TTC549 (cell line): Measurements from ENCODE around the gene ZC3H15.
A peak's percentile ranks its signal among the peaks of the same experiment; 100 is the strongest.
"Not testable (repeated sequence)": the region's sequence is repeated elsewhere in the genome, so short reads cannot be mapped to it uniquely, and the experiment has no call there.

Experiments used
- FAIRE-seq: peaks from 2 replicates; lab custom pipeline; 2012; peaks lifted over from hg19 to GRCh38; lab: Jason Lieb, UNC

Gene ZC3H15

DNA sequence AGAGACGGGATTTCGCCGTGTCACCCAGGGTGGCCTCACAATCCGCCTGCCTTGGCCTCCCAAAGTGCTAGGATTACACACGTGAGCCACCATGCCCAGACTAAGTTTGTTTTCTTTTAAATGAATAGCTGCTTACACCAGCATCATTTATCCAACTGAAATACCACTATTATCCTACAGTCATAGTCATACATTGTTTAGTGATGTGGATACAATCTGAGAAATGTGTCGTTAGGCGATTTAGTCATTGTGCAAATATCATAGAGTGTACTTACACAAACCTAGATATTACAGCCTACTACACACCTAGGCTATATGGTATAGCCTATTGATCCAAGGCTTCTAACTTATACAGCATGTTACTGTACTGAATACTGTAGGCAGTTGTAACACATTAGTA, 10.3 kb downstream of the ZC3H15 start:
- FAIRE-seq, result no peak

DNA sequence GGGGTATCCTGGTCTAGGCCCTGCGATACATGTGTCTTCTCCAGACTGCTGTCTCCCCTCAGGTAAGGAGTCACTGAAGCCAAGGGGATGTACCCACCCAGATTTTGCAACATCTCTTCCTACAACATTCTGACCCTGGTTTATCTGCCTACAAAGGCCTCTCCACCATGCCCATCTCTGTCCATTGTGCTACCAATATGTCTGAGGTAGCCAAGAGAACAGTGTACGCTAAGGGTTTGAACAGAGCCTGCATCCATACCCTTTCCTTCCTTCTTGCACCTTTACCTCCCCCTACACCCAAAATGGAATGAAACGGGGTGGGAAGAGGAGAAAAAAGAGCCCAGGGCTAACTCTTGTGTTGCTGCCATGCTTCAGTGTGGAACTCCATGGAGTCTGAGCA, 11.9 kb downstream of the ZC3H15 start:
- FAIRE-seq, result no peak

DNA sequence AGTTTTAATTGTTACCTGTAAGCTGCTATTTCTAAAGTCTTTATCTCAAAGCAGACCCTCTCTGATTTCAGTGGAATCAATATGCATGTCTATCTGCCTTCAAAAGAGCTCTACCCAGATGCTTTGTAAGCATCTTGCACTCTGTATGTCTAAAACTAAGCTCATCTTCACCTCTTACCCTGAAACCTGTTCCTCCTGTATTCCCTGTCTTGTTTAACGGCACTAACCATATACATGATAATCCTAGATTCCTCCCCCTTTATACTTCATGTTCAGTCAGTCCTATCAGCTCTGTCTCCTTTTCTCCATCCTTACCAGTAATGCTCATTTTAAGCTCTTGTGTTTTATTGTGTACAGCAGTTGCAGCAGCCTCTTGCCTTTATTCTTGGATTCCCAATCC, 12.8 kb downstream of the ZC3H15 start:
- FAIRE-seq, result no peak

DNA sequence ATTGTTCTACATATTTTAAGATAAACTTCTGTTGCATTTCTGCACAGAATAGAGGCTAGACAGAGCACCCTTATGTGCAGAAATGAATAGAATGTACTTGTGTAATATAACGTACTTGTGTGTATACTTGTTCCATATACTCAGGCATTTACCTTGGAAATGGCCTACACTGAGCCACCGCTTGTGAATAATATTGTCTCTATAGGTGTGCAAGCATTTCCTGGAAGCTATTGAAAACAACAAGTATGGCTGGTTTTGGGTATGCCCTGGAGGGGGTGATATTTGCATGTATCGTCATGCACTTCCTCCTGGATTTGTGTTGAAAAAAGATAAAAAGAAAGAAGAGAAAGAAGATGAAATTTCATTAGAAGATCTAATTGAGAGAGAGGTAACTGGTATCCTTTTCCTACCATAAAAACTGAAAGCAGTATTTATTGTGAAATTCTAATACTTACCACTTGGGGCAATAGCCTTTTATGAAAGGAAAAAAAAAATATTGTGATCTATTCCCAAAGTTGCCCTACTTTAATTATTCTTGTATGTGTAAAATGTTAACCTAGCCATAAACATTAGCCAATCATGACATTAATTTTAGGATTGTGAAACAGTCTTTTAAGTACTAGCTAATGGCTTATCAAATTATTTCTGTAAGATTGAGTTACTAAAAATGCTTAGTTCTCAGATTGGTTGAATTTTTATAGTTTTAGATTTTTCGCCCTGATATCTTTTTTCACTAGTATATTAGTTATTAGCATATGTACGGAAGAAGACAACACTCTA, 18.0 kb downstream of the ZC3H15 start:
- peak; percentile 92 for FAIRE-seq

DNA sequence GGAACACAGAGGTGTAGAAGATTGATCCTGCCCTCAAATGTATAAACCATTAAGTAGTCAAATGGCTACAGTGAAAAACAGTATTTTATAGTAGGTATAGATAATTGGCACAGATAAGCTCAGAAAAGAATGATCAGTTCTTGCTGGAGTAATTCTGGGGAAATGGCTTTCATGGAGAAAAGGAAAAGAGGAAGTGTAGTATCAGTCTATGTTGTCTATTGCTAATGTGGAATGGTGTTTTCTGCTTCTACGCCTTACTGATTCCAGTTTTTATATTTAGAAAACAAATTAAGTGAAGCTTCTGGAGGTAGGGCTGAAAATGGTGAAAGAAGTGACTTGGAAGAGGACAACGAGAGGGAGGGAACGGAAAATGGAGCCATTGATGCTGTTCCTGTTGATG, 22.2 kb downstream of the ZC3H15 start:
- FAIRE-seq, result no peak

DNA sequence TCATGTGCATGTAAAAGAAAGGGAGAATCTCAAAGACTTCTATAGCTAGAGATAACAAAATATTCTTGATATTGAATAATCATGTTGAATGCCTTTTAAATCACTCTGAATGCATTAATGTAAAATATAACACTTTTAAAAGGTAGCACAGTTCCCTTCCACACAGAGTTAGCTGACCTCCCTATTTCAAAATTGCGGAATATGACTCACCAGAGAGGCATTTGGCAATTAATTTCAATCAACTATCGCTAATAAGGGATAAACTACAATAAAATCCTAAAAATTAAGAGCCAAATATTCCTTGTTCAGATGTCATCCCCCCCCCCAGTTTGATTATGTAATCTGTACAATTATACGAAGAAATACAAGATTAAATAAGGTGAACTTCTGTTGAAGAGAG, 29.3 kb downstream of the ZC3H15 start:
- no peak for FAIRE-seq

DNA sequence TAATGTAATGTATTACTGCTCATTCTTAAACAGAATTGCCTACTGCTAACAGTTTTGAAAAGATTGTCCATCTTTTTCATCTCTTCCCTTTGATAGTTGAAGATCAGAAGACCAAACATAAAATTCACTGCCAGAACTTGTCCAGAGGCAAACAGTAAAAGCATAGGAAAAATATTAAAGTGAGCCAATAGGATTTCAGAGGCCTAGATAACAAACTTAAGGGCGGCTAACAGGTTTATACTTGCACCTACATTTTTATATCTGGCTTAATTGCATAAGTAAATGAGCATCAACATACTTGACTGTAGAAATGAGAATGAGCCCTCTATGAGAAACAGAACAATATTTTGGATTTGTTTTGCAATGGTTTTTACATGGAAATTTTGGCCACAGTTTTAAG, 30.3 kb downstream of the ZC3H15 start:
- no peak for FAIRE-seq

DNA sequence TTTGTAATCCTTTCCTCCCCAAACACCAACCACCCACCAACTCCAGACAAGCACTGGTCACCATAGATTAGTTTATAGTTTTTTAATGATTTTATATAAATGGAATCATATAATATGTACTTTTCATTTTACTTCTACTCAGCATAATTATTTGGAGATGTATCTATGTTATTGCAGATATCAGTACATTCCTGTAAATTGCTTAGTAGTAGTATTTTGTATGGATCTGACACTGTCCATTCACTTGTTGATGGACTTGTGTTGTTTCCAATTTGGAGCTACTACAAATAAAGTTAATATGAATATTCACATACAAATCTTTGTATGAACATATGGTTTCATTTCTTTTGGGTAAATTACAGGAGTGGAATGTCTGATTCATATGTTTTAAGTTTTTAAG, 31.0 kb downstream of the ZC3H15 start:
- no peak for FAIRE-seq

DNA sequence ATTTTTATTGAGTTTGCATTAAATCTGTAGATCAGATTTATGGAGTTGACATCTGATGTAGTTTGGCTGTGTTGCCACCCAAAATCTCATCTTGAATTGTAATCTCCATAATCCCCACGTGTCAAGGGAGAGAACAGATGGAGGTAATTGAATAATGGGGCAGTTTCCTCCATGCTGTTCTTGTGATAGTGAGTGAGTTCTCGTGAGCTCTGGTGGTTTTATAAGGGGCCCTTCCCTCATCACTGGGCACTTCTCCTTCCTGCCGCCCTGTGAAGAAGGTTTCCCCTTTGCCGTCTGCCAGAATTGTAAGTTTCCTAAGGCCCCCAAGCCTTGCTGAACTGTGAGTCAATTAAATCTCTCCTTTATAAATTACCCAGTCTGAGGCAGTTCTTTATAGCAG, 32.2 kb downstream of the ZC3H15 start:
- FAIRE-seq, result no peak

DNA sequence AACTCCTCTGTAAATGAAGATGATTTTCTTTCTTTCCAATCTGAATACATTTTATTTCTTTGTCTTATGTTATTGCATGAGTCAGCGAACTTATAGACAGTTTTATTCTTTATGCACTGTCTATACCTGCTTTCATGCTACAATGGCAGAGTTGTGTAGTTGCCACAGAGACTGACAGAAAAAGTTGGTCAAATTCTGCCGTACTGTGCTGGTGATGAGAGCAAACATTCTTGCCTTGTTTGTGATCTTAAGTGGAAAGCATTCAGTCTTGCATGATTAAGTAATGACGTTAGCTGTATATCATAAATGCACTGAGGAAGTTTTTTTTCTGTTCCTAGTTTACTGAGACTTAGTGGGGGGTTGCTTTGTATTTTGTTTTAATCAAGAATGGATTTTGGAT, 32.9 kb downstream of the ZC3H15 start:
- no peak for FAIRE-seq

DNA sequence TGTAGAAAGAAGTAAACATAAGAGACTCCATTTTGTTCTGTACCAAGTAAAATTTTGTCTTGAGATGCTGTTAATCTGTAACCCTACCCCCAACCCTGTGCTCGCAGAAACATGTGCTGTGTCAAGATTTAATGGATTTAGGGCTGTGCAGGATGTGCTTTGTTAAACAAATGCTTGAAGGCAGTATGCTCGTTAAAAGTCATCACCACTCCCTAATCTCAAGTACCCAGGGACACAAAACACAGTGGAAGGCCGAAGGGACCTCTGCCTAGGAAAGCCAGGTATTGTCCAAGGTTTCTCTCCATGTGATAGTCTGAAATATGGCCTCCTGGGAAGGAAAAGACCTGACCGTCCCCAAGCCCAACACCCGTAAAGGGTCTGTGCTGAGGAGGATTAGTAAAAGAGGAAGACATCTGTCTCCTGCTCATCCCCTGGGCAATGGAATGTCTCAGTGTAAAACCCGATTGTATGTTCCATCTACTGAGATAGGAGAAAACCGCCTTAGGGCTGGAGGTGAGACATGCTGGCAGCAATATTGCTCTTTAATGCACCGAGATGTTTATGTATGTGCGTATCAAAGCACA, 35.6 kb downstream of the ZC3H15 start:
- FAIRE-seq, result not testable (repeated sequence)

DNA sequence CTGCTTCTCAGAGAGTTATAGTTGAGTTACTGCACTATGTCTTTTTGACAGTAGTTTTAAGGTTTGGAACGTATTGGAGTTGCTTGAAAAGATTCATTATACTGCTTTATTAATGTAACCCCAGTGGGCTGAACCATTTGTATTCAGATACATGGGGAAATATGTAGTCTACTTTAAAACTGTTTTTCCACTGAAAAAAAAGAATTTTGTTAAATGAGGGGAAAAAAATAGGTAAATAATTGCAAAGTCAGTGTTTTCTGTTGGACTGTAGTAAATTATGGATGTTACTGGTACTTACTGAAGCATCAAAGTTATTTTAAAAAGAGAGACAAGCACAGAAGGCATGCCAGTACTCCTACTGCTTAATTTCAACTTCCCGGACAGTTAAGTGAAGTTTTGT, 36.4 kb downstream of the ZC3H15 start:
- FAIRE-seq, result no peak

DNA sequence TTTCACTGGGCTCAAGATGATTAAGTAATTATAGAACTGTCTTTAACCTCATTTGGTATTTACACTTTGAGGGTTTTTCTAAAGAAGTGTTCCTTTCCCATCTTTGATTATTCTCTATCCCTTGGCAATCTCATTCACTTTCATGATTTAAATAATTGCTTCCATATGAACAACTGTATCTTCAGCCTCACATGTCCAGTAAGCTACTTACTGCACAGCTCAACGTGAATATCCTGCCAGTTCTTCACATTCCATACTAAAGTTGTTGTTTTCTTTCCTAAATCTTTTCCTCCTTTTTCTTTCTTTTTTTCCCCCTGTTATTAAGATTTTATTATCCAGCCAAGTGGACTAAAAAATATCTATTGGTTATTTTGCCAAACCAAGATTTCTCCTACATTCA, 37.7 kb downstream of the ZC3H15 start:
- no peak for FAIRE-seq

DNA sequence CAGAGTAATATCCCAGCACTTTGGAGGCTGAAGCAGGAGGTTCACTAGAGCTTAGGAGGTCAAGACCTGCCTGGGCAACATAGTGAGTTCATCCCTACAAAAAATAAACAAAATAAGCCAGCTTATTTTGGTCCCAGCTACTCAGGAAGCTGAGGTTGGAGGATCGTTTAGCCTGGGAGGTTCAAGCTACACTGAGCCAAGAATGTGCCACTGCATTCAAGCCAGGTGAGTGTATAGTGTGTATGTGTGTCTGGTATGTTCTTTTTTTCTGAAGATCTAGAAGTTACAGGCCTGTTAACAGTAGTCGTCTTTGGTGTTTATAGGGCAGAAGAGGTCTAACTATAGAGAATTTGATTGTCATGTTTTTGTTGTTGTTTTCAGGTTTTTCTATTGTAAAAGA, 40.2 kb downstream of the ZC3H15 start:
- no peak for FAIRE-seq

DNA sequence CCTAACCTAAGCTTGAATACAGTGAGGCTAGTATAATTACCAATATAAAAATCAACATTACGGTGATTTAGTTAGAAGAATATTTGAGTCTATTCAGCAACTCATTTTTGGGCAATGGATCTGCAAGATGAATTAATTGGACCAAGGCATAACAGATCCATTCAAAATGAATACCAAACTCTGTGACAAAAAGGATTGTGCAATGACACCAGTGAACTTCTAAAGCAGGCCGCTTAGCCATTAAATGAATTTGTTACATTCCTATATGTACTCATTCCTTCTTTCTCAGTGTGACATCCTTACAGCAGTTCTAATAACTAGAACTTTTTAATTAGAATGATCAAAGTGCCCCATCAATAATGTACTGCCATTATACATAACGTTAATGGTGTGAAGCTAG, 44.3 kb downstream of the ZC3H15 start:
- no peak for FAIRE-seq

DNA sequence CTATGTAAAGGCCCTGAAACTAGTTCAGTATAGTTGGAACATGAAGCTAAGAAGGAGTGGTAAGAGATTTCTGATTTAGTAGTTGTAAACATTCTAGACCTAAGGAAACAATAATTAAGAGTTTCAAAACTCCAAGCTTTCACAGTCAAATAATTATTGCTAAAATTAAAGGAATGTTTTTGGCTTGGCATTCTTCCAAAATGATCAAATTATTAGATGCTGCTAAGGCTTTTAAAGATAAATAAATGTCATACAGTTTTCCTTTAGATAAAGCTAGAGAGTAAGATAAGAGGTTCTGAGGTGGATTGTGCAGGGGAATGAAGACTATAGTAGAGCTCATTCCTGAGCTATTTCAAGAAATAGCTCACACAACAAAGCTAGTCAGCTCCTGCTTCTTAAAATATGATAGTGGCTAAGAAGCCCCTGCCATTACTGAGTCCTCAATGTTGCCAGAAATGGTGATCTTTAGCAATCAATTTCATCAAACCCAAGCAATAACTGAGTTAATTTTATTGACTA, 45.3 kb downstream of the ZC3H15 start:
- FAIRE-seq, result no peak

DNA sequence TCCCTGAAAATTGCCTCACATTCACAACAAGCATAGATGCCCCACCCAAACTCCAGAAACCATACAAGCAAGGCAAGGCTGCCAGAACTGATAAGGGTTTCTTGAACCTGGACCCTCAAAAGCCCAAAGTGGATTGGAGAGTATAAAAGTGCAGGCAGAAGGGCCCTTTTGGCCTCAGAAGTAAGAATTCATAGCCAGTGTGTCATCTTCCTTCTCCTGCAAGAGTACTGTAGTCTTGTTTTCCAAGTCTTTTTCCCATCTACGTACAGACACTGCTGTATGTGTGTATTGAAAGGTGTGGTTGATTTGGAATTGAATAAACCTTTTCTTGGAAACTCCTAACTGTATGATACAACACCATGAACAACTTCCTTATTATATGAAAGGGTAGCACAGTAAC, 46.8 kb downstream of the ZC3H15 start:
- FAIRE-seq, result no peak

DNA sequence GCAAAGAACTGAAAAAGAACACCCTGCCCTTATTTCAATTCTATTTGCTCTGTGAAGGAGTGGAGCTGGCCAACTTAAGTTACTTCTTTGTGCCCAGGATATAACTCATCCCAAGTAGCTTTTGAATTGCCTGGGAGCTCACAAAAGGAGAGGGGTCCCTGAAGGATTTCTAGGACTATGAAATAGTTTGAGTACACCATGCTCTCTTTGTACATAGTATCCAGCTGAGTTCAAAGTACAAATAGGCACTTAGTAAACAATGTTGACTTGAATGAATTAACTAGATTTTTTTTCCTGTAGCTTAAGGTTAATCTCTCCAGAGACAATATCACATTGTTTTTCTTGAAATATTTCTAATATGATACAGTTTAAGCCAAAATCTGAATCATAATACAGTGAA, 47.7 kb downstream of the ZC3H15 start:
- FAIRE-seq, result no peak

DNA sequence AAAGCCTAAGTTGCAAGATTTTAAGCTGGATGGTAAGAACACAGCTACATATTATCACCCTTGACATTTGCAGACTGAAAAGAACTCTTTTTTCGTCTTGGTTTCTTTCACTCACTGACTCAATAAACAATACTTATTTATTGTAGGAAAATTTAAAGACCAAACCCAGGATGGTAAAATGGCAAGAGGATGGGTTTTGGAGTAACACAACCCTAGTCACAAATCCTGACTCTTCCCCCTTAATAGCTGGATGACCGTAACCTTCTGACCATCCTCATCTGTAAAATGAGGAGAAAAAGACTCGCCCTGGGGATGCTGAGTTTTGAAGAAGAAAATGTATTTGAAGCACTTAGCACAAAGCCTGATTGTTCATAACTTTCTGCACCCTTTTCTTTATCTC, 48.3 kb downstream of the ZC3H15 start:
- no peak for FAIRE-seq

DNA sequence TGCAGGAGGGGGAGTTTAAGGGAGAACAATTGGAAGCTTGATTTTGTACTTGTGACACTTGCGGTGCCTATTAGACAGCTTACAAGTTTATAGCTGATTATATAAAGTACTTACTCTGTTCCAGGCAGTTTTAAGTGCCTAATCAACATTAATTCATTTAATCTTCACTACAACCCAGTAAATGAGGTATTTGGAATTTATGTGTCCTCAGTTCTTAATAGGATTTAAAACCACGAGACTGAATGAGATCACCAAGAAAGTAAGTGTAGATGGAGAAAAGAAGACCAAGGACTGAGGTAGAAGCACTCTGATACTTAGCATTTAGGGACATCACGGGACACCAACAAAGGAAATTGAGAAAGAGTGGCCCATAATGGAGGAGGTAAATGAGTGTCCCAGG, 49.8 kb downstream of the ZC3H15 start:
- FAIRE-seq, result no peak

DNA sequence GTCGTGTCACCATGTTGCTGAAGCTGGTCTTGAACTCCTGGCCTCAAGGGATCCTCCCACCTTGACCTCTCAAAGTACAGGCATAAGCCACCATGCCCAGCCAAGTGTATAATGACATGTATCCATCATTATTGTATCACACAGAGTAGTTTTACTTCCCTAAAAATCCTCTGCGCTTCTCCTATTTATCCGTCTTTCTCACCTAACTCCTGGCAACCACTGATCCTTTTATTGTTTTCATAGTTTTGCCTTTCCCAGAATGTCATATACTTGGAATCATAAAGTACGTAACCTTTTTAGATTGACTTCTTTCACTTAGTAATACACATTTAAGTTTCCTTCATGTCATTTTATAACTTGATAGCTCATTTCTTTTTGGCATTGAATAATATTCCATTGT, 51.0 kb downstream of the ZC3H15 start:
- no peak for FAIRE-seq

DNA sequence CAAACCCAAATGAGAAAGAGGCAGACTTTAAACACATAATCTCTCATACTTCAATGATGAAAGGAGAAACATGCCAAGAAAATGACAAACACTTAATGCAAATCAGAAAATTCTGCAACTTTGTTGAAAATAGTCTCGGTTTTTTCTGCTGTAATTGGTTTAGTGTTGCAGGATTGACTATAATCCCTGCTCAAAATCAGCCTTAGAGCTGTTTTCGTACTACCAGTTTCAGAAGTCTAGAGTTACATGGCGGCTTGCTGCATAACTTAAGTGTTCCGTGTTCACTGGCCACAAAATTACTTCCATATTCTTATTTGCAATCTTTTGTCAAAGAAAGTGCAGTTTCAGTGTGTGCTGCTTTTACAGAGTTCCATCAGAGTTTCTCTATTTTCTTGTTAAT, 54.9 kb downstream of the ZC3H15 start:
- FAIRE-seq, result no peak

DNA sequence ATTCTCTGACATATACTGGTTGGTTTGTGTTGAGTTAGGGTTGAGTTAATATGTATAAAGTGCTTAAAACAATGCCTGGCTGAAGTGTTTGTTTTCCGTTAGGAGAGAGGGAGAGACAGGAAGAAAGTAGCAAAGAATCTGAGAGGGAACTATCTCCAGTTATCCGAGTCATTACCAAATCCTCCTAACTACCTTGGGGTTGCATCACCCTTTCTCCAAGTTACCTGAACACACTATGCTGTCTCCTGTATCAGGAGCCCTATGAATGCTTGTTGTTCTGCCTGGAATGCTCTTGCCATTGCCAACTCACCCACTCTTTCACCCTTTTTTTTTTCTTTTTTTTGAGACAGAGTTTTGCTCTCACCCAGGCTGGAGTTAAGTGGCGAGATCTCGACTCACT, 55.9 kb downstream of the ZC3H15 start:
- no peak for FAIRE-seq

DNA sequence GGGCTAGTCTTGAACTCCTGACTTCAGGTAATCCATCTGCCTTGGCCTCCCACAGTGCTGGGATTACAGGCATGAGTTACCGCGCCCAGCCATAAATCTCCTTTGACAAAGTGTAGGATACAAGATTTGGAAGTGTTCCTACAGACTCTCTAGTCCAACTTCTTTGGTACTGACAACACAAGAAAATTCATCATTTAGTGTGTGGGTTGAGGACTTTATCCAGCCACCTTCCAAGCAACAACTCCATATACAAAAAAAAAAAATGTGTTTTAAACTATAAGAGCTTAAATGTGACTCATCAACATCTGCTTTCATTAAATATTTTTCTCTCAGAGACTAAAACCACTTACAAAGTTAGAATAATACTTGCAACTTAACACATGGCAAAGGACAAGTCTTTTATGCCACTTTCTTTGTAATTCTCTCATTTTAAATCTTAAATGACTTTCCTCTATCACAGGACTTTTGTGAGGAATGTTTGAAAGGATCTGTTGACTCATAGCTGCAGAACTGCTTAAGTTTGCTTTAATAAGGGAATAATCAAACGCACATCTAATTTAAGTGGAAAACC, 57.6 kb downstream of the ZC3H15 start:
- no peak for FAIRE-seq
